Measurements from ENCODE around the gene POMP.
"Not testable (repeated sequence)": the region's sequence is repeated elsewhere in the genome, so short reads cannot be mapped to it uniquely, and the experiment has no call there.

The POMP gene

GRCh38 chr13:28638756-28639155 is 20.2 kb upstream of the POMP start:
- DNase-seq: no peak

- DNase-seq: no peak
Measured at GRCh38 chr13:28640861-28641599, 17.9 kb upstream of the POMP start.

DNA sequence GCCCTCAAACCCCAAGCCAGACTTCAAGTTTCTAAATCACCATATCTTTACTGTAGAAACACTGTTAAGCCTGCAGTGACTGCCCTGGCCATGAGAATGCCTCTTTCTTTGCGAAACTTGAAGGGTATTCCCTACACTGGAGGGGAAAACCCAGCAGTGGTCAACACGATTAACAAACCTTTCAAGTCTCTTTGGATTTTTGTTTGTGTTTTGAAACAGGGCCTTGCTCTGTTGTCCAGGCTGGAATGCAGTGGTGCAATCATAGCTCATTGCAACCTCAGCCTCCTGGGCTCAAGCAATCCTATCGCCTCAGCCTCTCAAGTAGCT is 17.4 kb upstream of the POMP start:
- no peak for DNase-seq

DNA sequence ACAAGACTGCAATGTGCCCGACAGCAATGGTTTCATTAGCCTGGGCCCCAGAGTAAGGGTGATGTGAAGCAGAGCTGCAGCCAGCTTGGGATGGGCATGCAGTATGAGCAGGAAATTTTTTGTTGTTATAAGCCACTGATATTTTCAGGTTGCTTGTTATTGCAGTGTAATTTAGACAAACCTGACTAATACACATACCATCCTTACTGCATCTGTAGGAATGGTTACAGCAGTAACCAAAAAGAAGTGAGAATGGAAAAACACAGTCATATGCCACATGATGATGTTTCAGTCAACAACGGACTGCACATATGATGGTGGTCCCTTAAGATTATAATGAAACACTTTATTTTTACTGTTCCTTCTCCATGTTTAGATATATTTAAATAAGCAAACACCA is 8.6 kb upstream of the POMP start:
- DNase-seq: no peak

GRCh38 chr13:28651810-28652401 is 7.0 kb upstream of the POMP start:
- DNase-seq: no peak

GRCh38 chr13:28653111-28653510 is 5.8 kb upstream of the POMP start:
- no peak for DNase-seq

- no peak for DNase-seq
Measured at GRCh38 chr13:28654276-28654675, 4.7 kb upstream of the POMP start.

- DNase-seq: no peak
Measured at GRCh38 chr13:28655561-28655960, 3.4 kb upstream of the POMP start.

DNA sequence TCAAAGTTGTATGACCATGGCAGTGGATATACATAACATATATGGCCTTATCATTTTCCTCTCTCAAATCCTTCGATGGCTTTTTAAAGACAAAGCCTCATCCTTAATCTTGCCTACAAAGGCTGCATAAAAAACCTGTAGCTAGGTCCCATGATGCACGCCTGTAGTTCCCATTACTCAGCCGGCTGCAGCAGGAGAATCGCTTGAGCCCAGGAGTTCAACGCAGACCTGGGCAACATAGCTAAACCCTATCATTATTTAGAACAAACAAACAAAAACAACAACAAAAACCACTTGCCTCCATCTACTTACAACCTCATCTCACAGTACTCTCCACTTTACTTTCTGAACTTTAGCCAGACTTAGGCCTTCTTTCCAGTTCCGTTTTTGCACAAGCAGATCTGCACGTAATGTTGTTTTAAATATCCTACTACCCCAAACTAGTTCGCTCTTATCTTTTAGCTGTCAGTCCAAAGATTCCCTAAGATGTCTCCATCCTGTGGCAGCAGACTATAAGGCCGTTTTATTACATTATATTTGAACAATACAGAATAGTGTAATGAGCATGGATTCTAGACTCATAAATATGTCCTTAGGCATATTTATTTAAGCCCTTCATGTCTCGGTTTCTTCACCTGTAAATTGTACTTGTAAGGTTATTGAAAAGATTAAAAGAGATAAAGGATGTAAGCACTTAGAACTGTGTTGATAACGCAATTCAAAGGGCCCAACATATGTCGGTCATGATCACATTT is 969 bp upstream of the POMP start:
- DNase-seq: peak; percentile 60

GRCh38 chr13:28658539-28658795 is 463 bp upstream of the POMP start:
- no peak for DNase-seq

DNA sequence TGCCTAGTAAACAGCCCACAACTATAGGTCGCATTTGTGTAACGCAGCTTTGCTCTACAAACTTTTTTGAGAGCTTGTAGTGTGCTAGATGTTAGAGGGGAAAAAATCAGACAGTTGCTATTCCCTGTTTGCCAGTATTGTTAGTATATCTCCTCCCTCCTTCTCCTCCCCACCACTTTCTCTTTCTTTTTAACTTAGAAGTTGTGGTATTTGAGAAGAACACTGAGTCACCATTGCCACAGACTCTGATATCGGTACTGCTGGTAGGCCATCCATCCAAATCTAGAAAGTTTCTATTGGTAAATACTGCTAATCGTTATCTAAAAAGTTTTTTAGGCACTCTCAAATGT is 666 bp downstream of the POMP start:
- no peak for DNase-seq

DNA sequence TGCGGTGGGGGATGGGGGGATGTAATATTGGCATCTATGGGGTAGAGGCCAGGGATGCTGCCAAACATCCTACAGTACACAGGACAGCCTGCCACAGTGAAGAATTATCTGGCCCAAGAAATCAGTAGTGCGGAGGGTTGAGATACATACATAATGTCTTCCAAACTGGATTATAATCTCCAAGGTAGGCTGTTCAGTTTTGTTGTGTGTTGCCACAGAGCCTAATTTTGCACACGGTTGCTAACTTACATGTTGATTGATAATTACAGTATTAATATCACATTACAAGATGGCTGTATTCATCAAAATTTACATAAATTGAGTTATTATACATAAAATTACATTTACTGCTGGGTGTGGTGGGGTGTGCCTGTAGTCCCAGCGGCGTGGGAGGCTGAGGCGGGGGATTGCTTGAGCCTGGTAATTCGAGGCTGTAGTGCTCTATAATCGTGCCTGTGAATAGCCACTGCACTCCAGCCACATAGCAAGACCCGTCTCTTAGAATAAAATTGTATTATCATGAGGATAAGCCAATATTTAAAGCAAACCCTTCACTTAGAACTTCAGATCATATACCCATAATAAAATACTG is 8.1 kb downstream of the POMP start:
- DNase-seq: no peak

GRCh38 chr13:28671126-28671792 is 12.3 kb downstream of the POMP start:
- DNase-seq: no peak

- no peak for DNase-seq
Measured at GRCh38 chr13:28678809-28679208, 19.9 kb downstream of the POMP start.

DNA sequence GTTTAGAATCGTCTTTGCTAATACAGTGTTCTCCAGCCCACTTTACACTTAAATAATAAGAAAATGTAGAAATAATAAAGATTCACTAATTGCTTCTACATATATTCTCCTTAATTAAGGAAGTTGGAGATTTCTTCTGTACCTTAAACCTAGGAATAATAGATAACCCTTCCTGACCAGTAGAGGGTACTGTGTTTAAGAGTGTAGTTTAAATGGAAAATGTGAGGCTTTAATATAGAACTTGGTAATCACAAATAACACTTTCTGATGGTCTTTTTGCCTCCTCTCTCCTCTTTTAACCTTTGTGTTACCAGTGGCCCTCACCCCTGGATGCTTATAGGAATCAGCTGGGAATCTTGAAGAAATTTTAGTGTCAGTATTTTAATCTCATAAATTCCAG is 20.7 kb downstream of the POMP start:
- DNase-seq: no peak

- DNase-seq: no peak
Measured at GRCh38 chr13:28680541-28680940, 21.6 kb downstream of the POMP start.

DNA sequence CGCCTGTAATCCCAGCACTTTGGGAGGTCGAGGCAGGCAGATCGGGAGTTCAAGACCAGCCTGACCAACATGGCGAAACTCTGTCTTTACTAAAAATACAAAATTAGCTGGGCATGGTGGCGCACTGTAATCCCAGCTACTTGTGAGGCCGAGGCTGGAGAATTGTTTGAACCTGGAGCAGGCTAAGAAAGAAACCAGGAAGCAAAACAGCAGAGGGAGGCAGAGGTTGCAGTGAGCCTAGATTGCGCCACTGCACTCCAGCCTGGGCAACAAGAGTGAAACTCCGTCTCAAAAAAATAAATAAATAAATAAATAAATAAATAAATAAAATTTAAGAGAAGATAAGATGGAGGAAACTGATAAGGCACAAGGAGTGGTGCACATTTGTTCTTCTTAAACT is 24.2 kb downstream of the POMP start:
- DNase-seq: not testable (repeated sequence)

DNA sequence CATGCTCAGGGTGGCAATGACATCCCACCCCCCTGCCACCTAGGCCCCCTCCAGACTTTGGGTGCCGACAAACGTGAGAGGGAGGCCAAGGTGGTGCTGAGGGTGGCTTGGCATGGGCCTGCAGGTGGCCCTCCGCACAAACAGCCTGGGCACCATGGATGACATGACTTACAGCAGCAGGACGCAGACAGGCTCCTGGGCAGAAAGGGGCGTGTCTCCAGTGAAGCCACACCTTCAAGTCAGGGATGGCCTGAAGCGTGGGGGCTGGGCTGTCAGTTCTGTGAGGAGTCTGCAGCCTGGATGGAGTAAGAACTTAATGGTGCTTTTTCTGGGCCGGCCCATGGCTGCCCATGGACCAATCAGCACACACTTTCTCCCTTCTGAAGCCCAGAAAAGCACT is 25.3 kb downstream of the POMP start:
- DNase-seq: no peak

DNA sequence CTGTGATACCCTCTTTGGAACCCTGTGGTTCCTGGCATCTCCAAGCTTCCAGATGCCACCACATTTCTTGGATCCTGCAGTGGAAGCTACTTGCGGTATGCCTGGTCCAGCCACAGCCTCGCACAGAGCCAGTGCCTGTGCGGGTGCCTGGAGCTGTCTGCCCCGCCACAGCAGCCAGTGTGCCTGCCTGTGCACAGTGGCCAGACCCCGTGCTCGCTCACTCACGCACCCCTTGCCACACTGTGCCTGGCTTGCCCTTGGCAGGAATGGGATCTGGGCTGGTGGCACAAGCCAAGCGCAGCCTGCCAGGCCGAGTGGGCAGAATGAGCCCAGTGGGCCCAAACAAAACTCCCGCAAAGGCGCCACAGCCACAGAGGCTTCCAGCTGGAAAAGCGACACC is 26.2 kb downstream of the POMP start:
- DNase-seq: no peak

- no peak for DNase-seq
Measured at GRCh38 chr13:28685892-28686291, 27.0 kb downstream of the POMP start.

DNA sequence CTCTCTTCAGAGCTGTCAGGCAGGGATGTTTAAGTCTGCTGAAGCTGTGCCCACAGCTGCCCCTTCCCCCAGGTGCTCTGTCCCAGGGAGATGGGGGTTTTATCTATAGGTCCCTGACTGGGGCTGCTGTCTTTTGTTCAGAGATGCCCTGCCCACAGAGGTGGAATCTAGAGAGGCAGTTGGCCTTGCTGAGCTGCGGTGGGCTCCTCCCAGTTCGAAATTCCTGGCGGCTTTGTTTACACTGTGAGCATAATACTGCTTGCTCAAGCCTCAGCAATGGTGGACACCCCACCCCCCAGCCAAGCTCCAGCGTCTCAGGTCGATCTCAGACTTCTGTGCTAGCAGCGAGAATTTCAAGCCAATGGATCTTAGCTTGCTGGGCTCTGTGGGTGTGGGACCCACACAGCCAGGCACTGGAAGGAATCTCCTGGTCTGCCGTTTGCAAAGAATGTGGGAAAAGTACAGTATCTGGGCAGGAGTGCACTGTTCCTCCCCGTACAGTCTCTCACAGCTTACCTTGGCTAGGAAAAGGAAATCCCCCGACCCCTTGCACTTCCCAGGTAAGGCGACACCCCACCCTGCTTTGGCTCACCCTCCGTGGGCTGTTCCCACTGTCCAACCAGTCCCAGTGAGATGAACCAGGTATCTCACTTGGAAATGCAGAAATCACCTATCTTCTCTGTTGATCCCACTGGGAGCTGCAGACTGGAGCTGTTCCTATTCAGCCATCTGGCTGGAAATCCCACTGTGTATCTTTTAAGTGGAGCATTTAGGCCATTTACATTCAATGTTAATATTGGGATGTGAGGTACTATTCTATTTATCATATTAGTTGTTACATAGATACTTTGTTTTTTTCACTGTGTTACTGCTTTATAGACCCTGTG is 34.9 kb downstream of the POMP start:
- DNase-seq: peak; percentile 51

- no peak for DNase-seq
Measured at GRCh38 chr13:28697441-28697840, 38.5 kb downstream of the POMP start.

DNA sequence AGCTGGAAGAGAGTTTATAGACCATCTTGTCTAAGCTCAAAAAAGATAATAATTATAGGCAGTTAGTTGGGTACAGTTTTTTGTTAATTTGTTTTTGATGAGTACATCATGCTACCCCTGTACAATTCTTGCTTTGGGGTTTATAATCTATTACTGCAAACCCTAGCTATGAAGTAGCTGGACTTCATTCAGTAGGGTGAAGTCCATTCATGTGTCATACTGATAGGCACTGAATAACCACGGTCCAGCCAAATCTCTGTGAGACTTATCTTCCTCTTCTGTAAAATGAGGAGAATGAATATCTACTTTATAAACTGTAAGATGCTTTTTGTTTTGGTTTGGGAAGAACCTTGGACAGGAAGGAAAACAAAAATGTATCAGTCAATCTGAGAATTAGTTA is 40.3 kb downstream of the POMP start:
- no peak for DNase-seq
